HT1080 (cell line): ENCODE measurements around the gene ZNF747. TPM values are rescaled to one million over a fixed set of nuclear protein-coding genes. Genes with fewer than 3 reads are reported as not detected.

ENCODE experiments used
- DNase-seq: peaks from one replicate; pipeline ENCODE4 v3.0.0-alpha.2; 2015; ENCODE audit warnings: low read depth
- total RNA-seq: library from RNA; depleted of rRNA; stranded (reverse); fragments of >200 nt; shearing (Covaris generic); gene quantifications from 2 replicates; pipeline ENCODE4 v1.2.3, GENCODE V29; 2014

The ZNF747 gene
- total RNA-seq, 1 experiment from 2014 or later: 7.3 TPM

- no peak for DNase-seq
Measured at GRCh38 chr16:30519120-30520049, 15.3 kb downstream of the ZNF747 start.

DNA sequence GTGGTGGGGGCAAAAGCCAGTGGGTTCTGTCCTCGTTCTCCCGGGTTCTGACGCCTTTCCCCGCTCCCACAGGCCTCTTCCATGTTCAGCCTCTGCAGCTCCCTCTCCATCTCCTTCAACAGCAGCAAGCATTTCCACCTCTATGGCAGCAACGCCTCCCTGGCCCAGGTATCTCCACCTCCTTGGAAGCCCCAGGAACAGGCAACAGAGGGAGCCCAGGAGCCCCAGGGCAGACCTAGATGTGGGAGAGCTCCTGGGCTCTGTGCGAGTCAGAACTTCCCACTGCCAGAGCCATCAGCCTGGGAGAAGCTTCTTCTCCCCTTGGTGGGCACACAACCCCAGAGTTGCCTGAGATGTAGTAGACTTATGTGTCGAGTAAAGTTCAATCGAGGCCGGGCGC, 16.1 kb downstream of the ZNF747 start:
- no peak for DNase-seq

DNA sequence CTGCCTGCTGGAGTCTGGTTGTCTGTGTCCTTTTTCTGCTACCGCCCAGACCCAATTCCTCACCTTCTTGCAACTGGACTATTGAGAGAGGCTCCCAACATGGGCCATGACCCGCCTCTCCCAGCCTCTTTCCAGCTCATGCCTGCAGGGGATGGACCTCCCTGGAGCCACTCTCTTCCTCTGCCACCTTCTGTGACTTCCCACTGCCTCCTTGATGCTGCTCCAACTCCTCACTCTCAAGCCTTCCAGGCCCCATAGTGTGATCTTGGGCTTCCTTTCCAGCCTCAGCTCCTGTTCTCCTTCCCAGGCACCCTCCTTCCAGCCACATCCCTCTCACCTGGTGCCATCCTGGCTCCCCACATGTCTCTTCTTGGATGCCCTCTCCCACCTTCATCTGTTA, 19.4 kb downstream of the ZNF747 start:
- no peak for DNase-seq

GRCh38 chr16:30511509-30511908, 23.1 kb downstream of the ZNF747 start:
- no peak for DNase-seq

- no peak for DNase-seq
Measured at GRCh38 chr16:30510376-30510938, 24.2 kb downstream of the ZNF747 start.

DNA sequence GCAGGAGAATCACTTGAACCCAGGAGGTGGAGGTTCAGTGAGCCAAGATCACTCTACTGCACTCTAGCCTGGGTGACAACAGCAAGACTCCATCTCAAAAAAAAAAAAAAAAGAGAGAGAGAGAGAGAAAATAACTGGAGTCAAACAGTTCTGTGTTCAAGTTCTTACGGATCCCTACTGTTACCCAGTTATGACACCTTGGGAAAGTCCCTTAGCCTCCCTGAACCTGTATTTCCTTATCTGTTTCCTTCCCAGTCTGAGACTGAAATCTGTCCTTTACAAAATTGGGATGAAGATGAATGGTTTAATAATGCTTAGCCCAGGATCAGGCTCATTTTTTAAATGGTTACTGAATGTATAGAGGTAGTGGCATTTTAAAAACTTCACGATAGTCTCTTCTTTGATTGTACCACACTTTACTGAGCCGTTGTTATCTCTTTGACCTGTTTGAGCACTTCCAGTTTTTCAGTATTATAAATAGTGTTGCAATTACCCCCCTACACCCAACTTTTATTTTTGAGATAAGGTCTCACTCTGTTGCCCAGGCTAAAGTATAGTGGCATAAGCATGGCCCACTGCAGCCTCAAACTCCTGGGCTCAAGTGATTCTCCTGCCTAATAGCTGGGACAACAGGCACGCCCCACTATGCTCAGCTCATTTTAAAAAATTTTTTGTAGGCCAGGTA, 25.4 kb downstream of the ZNF747 start:
- no peak for DNase-seq

DNA sequence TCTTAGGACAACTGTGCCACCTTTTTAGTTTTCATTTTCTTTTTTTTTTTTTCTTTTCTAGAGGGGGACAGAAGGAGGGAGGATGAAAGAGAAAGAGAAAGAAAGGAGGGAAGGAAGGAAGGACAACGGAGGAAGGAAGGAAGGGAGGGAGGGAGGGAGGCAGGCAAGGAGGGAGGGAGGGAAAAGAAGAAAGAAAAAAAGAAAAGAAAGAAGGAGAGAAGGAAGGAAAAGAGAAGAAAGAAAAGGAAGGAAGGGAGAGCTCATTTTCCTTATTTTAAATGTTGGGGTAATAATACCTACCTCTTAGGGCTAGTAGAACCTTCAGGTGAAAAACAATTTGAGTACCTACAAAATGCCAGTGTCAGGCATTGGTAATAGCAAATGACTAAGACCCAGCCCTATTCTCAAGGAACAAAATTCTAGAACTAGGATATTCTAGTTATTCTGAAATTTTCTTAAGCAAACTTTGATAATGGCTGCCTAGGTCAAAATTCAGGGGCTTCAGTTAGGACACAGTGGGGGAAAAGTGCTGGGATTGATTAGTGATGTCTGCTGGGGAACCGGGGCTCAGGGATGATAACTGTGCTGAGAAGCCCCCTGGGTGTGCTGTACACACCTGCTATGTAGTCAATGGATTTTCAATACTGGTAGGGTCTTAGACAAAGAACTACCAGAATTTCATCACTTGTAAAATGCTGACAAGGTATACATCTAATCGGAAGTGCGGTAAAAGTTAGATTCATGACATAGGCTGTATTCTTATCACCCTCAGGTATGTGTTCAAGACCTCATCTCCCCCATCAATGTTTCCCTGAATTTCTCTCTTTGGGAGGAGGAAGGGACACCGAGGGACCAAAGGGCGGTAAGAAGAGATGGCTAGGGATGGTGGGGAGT, 31.0 kb downstream of the ZNF747 start:
- DNase-seq: no peak

- DNase-seq: no peak
Measured at GRCh38 chr16:30499284-30499683, 35.4 kb downstream of the ZNF747 start.

DNA sequence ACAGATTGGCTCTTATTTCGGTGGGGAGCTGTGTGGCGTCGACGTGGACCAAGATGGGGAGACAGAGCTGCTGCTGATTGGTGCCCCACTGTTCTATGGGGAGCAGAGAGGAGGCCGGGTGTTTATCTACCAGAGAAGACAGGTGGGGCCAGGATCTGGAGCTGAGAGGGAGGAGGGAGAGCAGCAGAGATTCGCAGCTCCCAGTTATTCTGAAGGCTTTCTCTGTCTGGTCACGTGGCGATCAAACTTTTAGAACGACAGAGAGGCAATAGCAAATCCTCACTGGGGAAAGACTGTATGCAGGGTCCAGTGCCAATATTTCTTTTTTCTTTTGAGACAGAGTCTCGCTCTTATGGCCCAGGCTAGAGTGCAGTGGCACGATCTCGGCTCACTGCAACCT, 39.9 kb downstream of the ZNF747 start:
- DNase-seq: no peak

- DNase-seq: no peak
Measured at GRCh38 chr16:30493941-30494488, 40.6 kb downstream of the ZNF747 start.

DNA sequence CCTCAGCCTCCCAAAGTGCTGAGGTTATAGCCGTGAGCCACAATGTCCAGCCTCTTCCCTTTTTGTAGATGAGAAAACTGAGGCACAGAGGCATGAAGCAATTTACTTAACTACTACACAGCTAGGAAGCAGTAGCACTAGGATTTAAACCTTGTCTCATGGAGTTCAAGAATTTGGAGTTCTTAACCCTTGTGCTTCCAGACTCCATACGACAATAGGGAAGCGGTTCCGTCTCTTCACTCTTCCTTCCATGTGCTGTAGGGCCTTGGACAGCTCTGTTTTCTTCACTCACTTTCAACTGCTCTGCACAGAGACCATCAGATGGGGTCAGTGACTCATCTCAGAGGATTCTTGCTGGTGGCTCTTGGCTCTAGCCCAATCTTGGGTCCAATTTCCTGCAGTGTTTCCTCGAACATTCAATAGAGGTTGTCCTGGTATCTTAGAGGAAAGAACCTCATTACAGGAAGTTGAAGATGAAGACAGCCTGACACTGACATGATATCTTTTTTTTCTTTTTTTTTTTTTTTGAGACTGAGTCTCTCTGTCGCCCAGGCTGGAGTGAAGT, 42.8 kb downstream of the ZNF747 start:
- peak; percentile 93 for DNase-seq

DNA sequence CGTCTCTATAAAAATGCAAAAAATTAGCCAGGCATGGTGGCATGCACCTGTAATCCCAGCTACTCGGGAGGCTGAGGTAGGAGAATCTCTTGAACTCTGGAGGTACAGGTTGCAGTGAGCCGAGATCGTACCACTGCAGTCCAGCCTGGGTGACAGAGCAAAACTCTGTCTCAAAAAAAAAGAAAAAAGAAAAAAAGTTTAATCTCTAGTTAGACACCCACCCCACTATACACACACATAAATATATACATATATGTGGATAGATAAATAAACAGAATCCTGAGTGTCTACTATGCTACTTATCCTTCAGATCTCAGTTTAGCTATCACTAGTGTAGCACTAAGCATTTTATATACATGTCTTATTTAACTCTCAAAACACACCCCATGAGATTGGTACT, 43.4 kb downstream of the ZNF747 start:
- DNase-seq: no peak

- no peak for DNase-seq
Measured at GRCh38 chr16:30490210-30490609, 44.4 kb downstream of the ZNF747 start.

DNA sequence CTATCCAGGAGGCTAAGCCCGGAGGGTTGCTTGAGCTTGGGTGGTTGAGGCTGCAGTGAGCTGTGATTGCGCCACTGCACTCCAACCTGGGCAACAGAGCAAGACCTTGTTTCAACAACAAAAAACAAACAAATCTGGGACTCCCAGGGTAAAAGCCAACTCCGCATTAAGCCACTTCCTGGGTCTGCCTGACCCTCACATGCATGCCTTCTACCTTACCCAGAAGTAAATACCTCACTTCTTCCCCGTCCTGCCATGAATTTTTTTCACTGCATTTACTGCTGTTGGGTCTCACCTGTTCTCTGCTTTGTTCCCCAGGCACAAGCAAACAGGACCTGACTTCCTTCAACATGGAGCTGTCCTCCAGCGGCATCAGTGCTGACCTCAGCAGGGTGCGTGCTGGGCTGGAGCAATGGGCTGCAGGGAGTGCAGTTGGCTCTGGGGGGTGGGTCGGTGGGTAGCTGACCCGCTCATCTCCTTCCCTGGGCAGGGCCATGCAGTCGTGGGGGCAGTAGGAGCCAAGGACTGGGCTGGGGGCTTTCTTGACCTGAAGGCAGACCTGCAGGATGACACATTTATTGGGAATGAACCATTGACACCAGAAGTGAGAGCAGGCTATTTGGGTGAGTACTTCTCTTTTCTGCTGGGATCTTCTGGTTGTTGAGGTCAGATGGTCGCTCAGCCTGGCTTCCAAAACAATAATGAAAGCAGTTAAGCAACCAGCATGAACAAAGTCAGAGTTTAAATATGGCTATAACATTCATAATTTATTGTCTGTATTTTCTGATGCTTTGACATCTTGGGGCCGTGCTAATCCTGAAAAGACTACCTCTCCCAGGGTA, 45.7 kb downstream of the ZNF747 start:
- DNase-seq: no peak

DNA sequence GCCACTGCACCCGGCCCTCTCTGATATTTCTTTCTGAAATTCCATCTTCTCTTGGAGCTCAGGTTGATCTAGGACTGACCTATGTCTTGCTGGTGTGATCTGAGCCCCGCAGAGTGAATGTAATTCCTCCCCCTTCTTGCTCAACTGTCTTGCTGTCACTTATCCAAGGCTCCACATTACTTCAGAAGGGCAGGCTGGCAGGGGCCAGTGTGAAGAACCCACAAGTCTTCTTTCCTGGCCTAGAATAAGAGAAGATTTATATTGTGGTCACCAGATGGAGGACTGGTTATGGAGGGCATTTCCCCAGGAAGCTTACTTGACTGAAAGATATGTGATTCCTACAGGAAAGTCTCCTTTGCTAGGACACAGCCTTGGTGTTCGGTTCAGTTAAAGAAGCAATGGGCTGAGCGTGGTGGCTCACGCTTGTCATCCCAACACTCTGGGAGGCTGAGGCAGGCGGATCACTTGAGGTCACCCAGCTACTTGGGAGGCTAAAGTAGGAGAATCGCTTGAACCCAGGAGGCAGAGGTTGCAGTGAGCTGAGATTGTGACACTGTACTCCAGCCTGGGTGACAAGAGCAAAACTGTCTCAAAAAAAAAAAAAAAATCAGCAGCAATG, 48.7 kb downstream of the ZNF747 start:
- peak; percentile 60 for DNase-seq

GRCh38 chr16:30484887-30485286, 49.8 kb downstream of the ZNF747 start:
- DNase-seq: no peak

DNA sequence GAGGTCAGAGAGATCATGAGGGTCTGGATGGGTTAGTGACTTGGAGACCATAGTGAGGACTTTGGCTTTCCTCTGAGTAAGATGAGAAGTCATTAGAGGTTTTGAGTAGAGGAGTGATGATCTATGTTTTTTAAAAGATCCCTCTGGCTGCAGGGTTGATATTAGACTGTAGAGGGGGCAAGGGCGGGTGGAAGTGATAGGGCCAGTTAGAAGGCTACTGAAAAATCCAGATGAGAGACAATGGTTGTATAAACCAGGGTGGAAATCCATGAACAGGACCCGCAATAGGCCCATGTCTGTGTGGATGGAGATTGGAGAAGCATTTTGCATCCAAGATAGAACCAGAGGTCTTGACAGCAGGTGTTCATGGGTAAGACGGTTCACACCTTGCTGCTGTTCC, 52.3 kb downstream of the ZNF747 start:
- no peak for DNase-seq

- no peak for DNase-seq
Measured at GRCh38 chr16:30481381-30481780, 53.3 kb downstream of the ZNF747 start.
